ENCODE measurements around the gene PLXDC1. TPM values are rescaled to one million over a fixed set of nuclear protein-coding genes. Genes with fewer than 3 reads are reported as not detected.
A peak's percentile ranks its signal among the peaks of the same experiment; 100 is the strongest.
"Not testable (repeated sequence)": the region's sequence is repeated elsewhere in the genome, so short reads cannot be mapped to it uniquely, and the experiment has no call there.

The PLXDC1 gene
- total RNA-seq, 1 donor from 2014 or later = 36.4 TPM

GRCh38 chr17:39081851-39082250 lies 69.6 kb downstream of the PLXDC1 start:
- intact Hi-C loops (cut with DNase I) = no loop called here
- DNase-seq (ENCODE audit: low spot score) (no peak), ATAC-seq (peak; percentile 41)

- DNase-seq (ENCODE audit: low spot score) (no peak), ATAC-seq (peak; percentile 43)
- intact Hi-C loops (cut with DNase I) = no loop called here
Observed at GRCh38 chr17:39080421-39081078, 70.9 kb downstream of the PLXDC1 start.

GRCh38 chr17:39079836-39080235 lies 71.6 kb downstream of the PLXDC1 start:
- intact Hi-C loops (cut with DNase I) = no loop called here
- ATAC-seq = no peak
- DNase-seq (ENCODE audit: low spot score) = no peak

GRCh38 chr17:39077866-39078265 lies 73.6 kb downstream of the PLXDC1 start:
- intact Hi-C loops (cut with DNase I) = no loop called here
- DNase-seq (ENCODE audit: low spot score) (no peak), ATAC-seq (no peak)

GRCh38 chr17:39077252-39077651 lies 74.2 kb downstream of the PLXDC1 start:
- intact Hi-C loops (cut with DNase I) = no loop called here
- ATAC-seq = no peak
- DNase-seq (ENCODE audit: low spot score) = no peak

GRCh38 chr17:39074676-39075075 lies 76.8 kb downstream of the PLXDC1 start:
- intact Hi-C loops (cut with DNase I) = no loop called here

GRCh38 chr17:39073916-39074315 lies 77.5 kb downstream of the PLXDC1 start:
- intact Hi-C loops (cut with DNase I) = no loop called here
- ATAC-seq = no peak
- DNase-seq (ENCODE audit: low spot score) = no peak

More at GRCh38 chr17:39074676-39075075, 76.8 kb downstream of the PLXDC1 start:
- ATAC-seq = no peak
- DNase-seq (ENCODE audit: low spot score) = no peak

- intact Hi-C loops (cut with DNase I) = no loop called here
- ATAC-seq (no peak), DNase-seq (ENCODE audit: low spot score) (no peak)
Observed at GRCh38 chr17:39073353-39073752, 78.1 kb downstream of the PLXDC1 start.

- intact Hi-C loops (cut with DNase I) = no loop called here
- ATAC-seq = no peak
- DNase-seq (ENCODE audit: low spot score) = no peak
Observed at GRCh38 chr17:39071573-39071972, 79.9 kb downstream of the PLXDC1 start.

GRCh38 chr17:39069114-39069756 lies 82.2 kb downstream of the PLXDC1 start:
- peak; percentile 60 for ATAC-seq
- DNase-seq (ENCODE audit: low spot score) = no peak
- intact Hi-C loops (cut with DNase I) = no loop called here

- intact Hi-C loops (cut with DNase I) = no loop called here
- no peak for ATAC-seq
- no peak for DNase-seq (ENCODE audit: low spot score)
Observed at GRCh38 chr17:39064819-39065218, 86.6 kb downstream of the PLXDC1 start.

GRCh38 chr17:39064374-39064773 lies 87.1 kb downstream of the PLXDC1 start:
- intact Hi-C loops (cut with DNase I) = no loop called here
- DNase-seq (ENCODE audit: low spot score) (no peak), ATAC-seq (no peak)

- intact Hi-C loops (cut with DNase I) = no loop called here
- DNase-seq (ENCODE audit: low spot score) (no peak), ATAC-seq (no peak)
Observed at GRCh38 chr17:39063681-39064069, 87.8 kb downstream of the PLXDC1 start.

- intact Hi-C loops (cut with DNase I) = no loop called here
- DNase-seq (ENCODE audit: low spot score) = no peak
- peak; percentile 18 for ATAC-seq
Observed at GRCh38 chr17:39062846-39063680, 88.4 kb downstream of the PLXDC1 start.

- DNase-seq (ENCODE audit: low spot score) (no peak), ATAC-seq (no peak)
- intact Hi-C loops (cut with DNase I) = no loop called here
Observed at GRCh38 chr17:39058524-39058923, 92.9 kb downstream of the PLXDC1 start.

GRCh38 chr17:39057701-39058206 lies 93.7 kb downstream of the PLXDC1 start:
- intact Hi-C loops (cut with DNase I) = no loop called here
- ATAC-seq = peak; percentile 15
- no peak for DNase-seq (ENCODE audit: low spot score)

- no peak for ATAC-seq
- no peak for DNase-seq (ENCODE audit: low spot score)
- intact Hi-C loops (cut with DNase I) = no loop called here
Observed at GRCh38 chr17:39054111-39054645, 97.3 kb downstream of the PLXDC1 start.

GRCh38 chr17:39052423-39052822 lies 99.0 kb downstream of the PLXDC1 start:
- DNase-seq (ENCODE audit: low spot score); ATAC-seq; intact Hi-C loops (cut with DNase I): not testable (repeated sequence)

- DNase-seq (ENCODE audit: low spot score) (no peak), ATAC-seq (no peak)
- intact Hi-C loops (cut with DNase I) = no loop called here
Observed at GRCh38 chr17:39051001-39051585, 100.3 kb downstream of the PLXDC1 start.
